Stomach (tissue), 4 donors: ENCODE measurements around the gene MYCN.

Experiments
- CTCF ChIP-seq, 7 experiments: fragments of 450-650 bp in 4 of 7; fragments of 200-600 bp in 3 of 7; sonication (generic) in 3 of 7; IDR thresholded peaks; one replicate each; pipeline ENCODE4 v1.5.1; 2016 to 2019; ENCODE audit warnings: antibody characterized with exemption in 7 of 7, control low read depth in 2 of 7, mild to moderate bottlenecking in 1 of 7
- EP300 ChIP-seq: sonication (generic); formaldehyde crosslinking; IDR thresholded peaks from one replicate; pipeline ENCODE4 v1.6.1; 2017; ENCODE audit warnings: antibody characterized with exemption

DNA sequence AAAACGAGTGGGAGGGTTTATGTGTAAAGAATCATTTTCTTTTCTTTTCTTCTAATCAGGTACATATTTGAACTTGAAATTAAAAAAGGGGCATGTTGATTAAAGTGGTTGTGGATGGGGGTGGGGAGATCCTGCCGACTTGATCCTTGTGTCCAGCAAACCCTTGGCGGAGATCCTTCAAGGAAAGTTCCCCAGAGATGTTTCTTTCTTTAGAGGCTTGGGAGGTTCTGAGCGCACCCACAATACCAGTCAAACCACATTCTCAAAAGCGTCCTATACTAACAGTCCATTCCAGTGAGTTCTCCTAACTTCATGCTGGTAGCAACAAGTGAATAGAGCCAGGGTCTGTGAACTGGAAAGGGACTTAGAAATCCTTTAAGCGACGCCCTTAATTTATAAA is 49.2 kb downstream of the MYCN start:
- TF ChIP-seq EP300: no peak
- no peak for TF ChIP-seq CTCF (IDR thresholded peaks at IDR 0.05)
